Stimulated activated memory B cell treated with anti-CD40 and anti-IgM and Interleukin-4, amounts not matched to agents 10 μg/mL and 1 μg/mL and 100 μg/mL, for 72 hours (primary cell): ENCODE data around the gene LRRC25.
"Not testable (repeated sequence)": the region's sequence is repeated elsewhere in the genome, so short reads cannot be mapped to it uniquely, and the experiment has no call there.

Source experiments
- ATAC-seq: fragments of 150-1000 bp; cut with Tn5 transposase; 2 replicates; pipeline ENCODE4 v1.10.0; 2021
- H3K27ac Mint-ChIP-seq: one replicate; pipeline ENCODE4 v1.8.0; 2022; ENCODE audit warnings: mild to moderate bottlenecking, mixed read lengths
- H3K27me3 Mint-ChIP-seq: one replicate; pipeline ENCODE4 v1.8.0; 2022; ENCODE audit warnings: mixed read lengths
- H3K36me3 Mint-ChIP-seq: one replicate; pipeline ENCODE4 v1.8.0; 2022; ENCODE audit warnings: mixed read lengths
- H3K4me1 Mint-ChIP-seq: one replicate; pipeline ENCODE4 v1.8.0; 2022; ENCODE audit warnings: mixed read lengths
- H3K4me3 Mint-ChIP-seq: one replicate; pipeline ENCODE4 v1.8.0; 2022; ENCODE audit warnings: mild to moderate bottlenecking, moderate library complexity, mixed read lengths
- H3K9me3 Mint-ChIP-seq: one replicate; pipeline ENCODE4 v1.8.0; 2022; ENCODE audit warnings: mixed read lengths

LRRC25 gene

DNA sequence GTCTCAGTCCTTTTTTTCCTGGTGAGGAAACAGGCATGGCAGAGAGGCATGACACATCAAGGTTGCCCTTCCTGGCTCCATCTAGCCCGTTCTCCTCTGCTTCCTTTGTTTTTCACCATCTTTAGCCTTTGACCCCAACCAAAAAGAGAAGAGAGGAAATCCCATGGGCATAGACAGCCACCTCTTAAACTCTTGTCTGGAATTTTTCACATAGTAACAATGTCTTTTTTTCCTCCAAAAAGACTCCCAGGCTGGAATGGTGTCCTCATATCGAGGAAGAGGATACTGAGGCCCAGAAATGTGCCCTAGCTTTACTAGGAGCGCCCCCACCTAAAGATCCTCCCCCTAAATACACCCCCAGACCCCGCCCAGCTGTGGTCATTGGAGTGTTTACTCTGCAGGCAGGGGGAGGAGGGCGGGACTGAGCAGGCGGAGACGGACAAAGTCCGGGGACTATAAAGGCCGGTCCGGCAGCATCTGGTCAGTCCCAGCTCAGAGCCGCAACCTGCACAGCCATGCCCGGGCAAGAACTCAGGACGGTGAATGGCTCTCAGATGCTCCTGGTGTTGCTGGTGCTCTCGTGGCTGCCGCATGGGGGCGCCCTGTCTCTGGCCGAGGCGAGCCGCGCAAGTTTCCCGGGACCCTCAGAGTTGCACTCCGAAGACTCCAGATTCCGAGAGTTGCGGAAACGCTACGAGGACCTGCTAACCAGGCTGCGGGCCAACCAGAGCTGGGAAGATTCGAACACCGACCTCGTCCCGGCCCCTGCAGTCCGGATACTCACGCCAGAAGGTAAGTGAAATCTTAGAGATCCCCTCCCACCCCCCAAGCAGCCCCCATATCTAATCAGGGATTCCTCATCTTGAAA, 11.5 kb downstream of the LRRC25 start, which contains the start of gene GDF15:
Gene GDF15, plus strand, starts transcription at position 484 of the 868 bp plus-strand sequence. Its CDS starts 32 bp downstream, at position 516.
- no peak within 1 kb of the TSS for H3K4me3 Mint-ChIP-seq
- peaks cover 2% of the 10 kb centered on the region for H3K9me3 Mint-ChIP-seq
- peaks cover 52% of the 10 kb centered on the region for H3K27me3 Mint-ChIP-seq
- peaks cover 15% of the 10 kb centered on the region for H3K4me1 Mint-ChIP-seq
- no peak for ATAC-seq
- no peak within 1 kb of the TSS for H3K27ac Mint-ChIP-seq
- H3K36me3 Mint-ChIP-seq, result peaks cover 14% of the 10 kb centered on the region

DNA sequence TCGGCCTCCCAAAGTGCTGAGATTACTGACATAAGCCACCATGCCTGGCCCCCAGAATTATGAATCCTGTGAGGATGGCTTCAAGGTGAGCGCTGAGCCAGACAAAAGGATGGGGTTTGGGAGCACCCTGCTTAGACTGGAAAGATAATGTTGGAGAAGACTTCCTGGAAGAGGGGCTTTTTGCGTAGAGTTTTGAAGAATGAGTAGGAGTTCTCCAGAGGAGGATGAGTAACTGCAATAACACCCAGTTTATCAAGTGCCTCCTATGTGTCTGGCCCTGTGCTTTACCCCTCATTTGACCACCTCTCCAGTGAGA, 12.1 kb downstream of the LRRC25 start:
- peaks cover 57% of the 10 kb centered on the region for H3K27me3 Mint-ChIP-seq
- no peak overlapping the region for H3K4me3 Mint-ChIP-seq
- peaks cover 8% of the 10 kb centered on the region for H3K36me3 Mint-ChIP-seq
- H3K27ac Mint-ChIP-seq, result no peak overlapping the region
- H3K4me1 Mint-ChIP-seq, result peaks cover 15% of the 10 kb centered on the region
- no peak for ATAC-seq
- no peaks in the 10 kb centered on the region for H3K9me3 Mint-ChIP-seq

DNA sequence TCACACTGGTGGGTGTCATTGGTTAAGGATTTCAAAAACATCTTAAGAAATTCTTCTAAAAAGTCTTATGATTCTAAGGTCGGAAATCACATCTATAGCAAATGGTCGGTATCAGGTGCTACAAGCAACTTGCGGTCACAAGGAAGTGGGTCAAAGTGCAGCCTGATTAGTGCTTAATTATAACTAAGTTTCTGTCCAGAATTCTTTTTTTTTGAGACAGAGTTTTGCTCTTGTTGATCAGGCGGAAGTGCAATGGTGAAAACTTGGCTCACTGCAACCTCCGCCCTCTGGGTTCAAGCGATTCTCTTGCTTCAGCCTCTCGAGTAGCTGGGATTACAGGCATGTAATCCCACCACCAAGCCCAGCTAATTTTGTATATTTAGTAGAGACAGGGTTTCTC, 12.6 kb downstream of the LRRC25 start:
- peaks cover 62% of the 10 kb centered on the region for H3K27me3 Mint-ChIP-seq
- peaks cover 15% of the 10 kb centered on the region for H3K4me1 Mint-ChIP-seq
- ATAC-seq, result no peak
- no peak overlapping the region for H3K27ac Mint-ChIP-seq
- H3K9me3 Mint-ChIP-seq, result no peaks in the 10 kb centered on the region
- H3K36me3 Mint-ChIP-seq, result peaks cover 2% of the 10 kb centered on the region
- no peak overlapping the region for H3K4me3 Mint-ChIP-seq

DNA sequence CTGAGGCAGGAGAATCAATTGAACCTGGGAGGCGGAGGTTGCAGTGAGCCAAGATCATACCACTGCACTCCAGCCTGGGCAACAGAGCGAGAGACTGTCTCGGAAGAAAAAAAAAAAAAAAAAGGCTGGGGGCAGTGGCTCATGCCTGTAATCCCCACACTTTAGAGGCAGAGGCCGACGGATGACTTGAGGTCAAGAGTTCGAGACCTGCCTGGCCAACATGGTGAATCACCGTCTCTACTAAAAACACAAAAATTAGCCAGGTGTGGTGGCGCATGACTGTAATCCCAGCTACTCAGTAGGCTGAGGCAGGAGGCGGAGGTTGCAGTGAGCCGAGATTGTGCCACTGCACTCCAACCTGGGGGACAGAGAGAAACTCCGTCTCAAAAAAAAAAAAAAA, 13.8 kb downstream of the LRRC25 start:
- not testable (repeated sequence) for ATAC-seq, H3K9me3 Mint-ChIP-seq, H3K27ac Mint-ChIP-seq, H3K4me3 Mint-ChIP-seq, H3K36me3 Mint-ChIP-seq
- peaks cover 14% of the 10 kb centered on the region for H3K4me1 Mint-ChIP-seq
- peaks cover 66% of the 10 kb centered on the region for H3K27me3 Mint-ChIP-seq

DNA sequence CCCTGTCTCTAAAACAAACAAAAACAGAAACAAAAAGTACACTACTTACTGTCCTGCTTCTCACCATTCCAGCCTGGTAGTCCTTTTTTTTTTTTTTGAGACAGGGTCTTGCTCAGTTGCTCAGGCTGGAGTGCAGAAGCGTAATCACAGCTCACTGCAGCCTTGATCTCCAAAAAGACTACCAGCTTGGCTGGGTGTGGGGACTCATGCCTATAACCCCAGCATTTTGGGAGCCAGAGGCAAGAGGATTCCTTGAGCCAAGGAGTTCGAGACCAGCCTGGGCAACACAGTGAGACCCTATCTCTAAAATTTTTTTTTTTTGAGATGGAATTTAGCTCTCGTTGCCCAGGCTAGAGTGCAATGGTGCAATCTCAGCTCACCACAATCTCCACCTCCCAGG, 16.6 kb downstream of the LRRC25 start:
- Mint-ChIP-seq H3K36me3 (no peaks in the 10 kb centered on the region), H3K27me3 (peaks cover 56% of the 10 kb centered on the region), H3K9me3 (no peaks in the 10 kb centered on the region), H3K4me3 (no peak overlapping the region), H3K4me1 (peaks cover 12% of the 10 kb centered on the region), H3K27ac (no peak overlapping the region)
- ATAC-seq, result no peak

DNA sequence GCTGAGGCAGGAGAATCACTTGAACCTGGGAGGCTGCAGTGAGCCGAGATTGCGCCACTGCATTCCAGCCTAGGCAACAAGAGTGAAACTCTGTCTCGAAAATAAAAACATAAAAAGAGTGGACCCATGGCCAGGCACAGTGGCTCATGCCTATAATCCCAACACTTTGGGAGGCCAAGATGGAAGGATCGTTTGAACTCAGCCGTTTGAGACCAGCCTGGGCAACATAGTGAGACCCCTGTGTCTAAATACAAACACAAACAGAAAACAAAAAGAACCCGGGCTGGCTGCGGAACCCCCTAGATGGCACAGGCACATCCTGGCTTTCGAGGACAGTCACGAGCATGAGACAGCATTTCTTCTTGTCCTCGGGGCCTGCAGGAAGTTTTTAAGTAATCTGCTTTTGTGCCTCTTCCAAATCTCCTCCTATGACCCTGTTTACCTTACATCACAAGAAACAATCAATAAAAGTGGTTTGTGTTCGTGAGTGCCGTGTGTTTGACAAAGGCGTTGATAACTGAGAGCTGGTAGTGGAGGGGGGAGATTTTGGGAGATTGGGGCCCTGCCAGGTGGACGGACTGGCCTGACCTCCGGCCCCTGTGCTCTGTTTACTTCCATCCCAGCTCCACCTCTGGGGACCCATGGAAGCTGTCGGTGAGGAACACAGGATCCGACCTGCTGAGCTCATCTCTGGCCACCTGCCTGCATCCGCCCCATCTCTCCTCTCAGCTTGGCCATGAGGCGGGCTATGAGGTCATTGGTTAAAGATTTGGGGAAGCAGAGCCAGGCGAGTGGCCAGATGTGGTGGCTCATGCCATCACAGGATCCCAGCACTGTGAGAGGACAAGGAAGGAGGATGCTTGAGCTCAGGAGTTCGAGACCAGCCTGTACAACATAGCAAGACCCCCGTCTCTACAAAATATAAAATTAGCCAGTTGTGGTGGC, 17.3 kb downstream of the LRRC25 start:
- peaks cover 48% of the 10 kb centered on the region for H3K27me3 Mint-ChIP-seq
- H3K4me1 Mint-ChIP-seq, result peaks cover 12% of the 10 kb centered on the region
- no peak for ATAC-seq
- no peaks in the 10 kb centered on the region for H3K36me3 Mint-ChIP-seq
- no peak overlapping the region for H3K27ac Mint-ChIP-seq
- no peak overlapping the region for H3K4me3 Mint-ChIP-seq
- H3K9me3 Mint-ChIP-seq, result no peaks in the 10 kb centered on the region

DNA sequence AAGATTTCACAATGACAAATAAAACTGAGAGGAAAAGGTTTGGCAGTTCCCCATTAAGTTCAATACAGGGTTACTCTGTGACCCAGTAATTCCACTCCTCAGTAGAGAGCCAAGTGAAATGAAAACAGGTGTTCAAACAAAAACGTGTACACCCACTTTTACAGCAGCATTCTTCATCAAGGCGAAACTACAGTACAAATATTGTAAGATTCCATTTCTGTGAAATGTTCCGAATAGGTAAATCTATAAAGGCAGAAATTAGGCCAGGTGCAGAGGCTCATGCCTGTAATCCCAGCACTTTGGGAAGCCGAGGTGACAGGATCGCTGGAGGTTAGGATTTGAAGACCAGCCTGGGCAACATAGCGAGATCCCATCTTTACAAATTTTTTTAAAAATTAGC, 20.4 kb downstream of the LRRC25 start:
- no peak for ATAC-seq
- H3K27me3 Mint-ChIP-seq, result peaks cover 19% of the 10 kb centered on the region
- H3K36me3 Mint-ChIP-seq, result no peaks in the 10 kb centered on the region
- H3K4me1 Mint-ChIP-seq, result peaks cover 28% of the 10 kb centered on the region
- no peak overlapping the region for H3K4me3 Mint-ChIP-seq
- H3K9me3 Mint-ChIP-seq, result no peaks in the 10 kb centered on the region
- no peak overlapping the region for H3K27ac Mint-ChIP-seq

DNA sequence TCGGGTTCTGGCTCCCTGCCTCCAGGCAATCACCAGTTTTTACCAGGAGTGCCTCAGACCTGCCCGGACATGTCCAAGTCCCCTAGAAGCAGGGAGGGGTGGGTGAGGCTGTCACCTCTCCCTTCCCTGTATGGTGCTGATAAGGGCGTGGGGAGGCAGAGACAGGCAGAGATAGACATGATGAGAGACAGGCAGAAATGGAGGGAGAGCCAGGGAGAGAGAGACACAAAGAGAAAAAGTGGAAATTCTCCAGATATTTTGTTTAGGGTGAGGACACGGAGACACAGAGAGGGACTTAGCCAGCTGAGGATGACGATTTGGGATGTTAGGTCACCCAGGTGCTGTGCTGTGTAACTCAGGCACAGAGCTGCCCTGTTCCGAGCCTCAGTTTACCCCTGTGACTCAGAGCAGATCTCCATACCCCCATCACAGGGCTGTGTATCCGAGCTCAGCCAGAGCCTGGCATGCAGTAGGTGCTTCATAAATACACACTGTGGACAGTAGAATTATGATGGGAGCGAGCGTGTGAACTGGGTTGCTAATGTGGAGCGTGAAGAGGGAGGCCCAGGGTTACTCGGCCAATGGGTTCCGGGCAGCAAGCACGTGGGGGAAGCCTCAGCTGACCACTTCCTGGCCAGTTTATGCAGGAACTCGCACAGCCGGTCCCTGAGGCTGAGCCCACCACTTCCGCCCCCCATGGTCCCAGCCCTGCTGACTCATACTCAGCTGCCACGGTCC, 23.4 kb downstream of the LRRC25 start:
- no peaks in the 10 kb centered on the region for H3K36me3 Mint-ChIP-seq
- H3K4me3 Mint-ChIP-seq, result no peak overlapping the region
- peak overlapping the region; percentile 15 for H3K27ac Mint-ChIP-seq
- no peaks in the 10 kb centered on the region for H3K27me3 Mint-ChIP-seq
- H3K9me3 Mint-ChIP-seq, result no peaks in the 10 kb centered on the region
- H3K4me1 Mint-ChIP-seq, result peaks cover 28% of the 10 kb centered on the region
- peak; percentile 96 for ATAC-seq

DNA sequence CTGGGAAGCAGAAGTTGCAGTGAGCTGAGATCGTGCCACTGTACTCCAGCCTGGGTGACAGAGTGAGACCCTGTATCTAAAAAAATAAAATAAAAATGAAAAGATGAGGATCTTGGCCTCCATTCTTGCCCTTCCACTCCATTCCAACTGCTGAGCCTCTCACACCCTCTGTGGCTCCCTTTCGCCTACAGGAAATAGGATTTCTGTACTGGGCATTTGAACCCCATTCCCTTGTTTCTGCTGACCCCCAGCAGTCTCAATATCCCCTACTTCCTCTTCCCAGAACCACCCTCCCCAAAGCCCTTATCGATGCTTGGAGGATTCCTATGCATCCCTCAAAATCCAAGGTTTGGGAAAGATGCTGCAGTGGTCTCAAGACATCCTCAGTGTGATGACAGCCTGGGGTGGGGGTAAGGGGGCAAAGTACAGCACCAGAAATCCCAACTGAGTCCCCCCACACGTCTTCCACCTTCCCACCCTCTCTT, 24.0 kb downstream of the LRRC25 start:
- ATAC-seq, result no peak

DNA sequence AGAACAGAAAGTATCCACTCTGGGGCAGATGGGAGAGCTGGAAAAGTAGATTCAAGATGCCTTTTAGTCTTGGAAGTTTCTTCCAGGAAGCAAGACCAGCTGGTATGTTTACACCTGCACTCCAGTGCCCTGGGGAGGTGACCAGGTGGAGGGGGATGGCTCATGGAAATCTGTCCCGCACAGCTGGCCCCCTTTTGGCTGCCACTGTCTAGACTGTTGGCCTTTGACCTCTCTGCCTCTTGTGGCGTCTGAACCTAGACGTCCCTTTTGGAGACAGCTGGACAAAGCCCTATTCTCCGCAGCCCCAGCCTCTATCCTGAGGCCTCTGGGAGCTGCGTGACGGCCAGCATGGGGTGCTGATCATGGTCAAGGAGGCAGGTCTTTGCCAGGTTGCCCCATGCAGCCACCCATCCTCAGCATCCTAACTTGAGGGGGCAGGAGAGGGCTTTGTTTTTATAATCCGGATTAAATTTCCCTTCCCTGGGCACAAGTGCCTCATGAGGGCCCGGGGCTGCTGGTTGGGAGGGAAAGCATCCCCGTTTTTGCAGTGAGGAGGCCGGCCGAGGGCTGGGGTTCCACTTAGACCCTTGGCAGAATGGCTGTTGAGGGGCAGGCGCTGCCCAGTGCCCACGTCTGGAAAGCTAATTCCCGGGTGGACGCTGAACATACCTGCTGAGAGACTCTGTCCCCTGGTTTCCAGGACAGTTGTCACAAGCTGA, 28.8 kb downstream of the LRRC25 start:
- Mint-ChIP-seq H3K27ac (no peak overlapping the region), H3K36me3 (peaks cover 33% of the 10 kb centered on the region), H3K27me3 (no peaks in the 10 kb centered on the region), H3K9me3 (no peaks in the 10 kb centered on the region), H3K4me3 (no peak overlapping the region), H3K4me1 (peaks cover 5% of the 10 kb centered on the region)
- no peak for ATAC-seq

More for the DNA sequence above, 24.0 kb downstream of the LRRC25 start:
- H3K27me3 Mint-ChIP-seq, result no peaks in the 10 kb centered on the region
- no peaks in the 10 kb centered on the region for H3K9me3 Mint-ChIP-seq
- peak overlapping the region; percentile 15 for H3K27ac Mint-ChIP-seq
- no peak overlapping the region for H3K4me3 Mint-ChIP-seq
- peaks cover 28% of the 10 kb centered on the region for H3K4me1 Mint-ChIP-seq
- H3K36me3 Mint-ChIP-seq, result no peaks in the 10 kb centered on the region

DNA sequence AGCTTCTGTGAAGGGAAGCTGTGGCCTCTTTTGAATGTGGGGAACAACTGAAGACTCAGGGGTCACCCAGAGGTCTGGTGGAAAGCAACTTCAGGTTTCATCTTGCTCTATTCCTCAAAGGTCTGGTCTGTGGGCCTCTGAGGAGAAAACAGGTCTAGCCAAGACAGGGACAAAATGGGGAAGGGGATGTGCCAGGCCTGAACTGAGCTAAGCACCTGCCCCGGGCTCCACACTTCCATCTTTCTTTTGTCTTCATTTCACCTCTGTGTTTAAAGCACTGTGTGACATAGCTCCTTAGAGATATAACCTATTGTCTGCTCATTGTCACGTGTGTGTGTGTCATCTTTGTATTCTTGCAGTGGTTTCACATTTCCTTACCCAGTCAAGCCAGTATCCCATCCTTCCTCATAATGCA, 31.4 kb downstream of the LRRC25 start:
- Mint-ChIP-seq H3K27ac (no peak overlapping the region), H3K4me3 (no peak overlapping the region), H3K27me3 (no peaks in the 10 kb centered on the region), H3K9me3 (no peaks in the 10 kb centered on the region), H3K36me3 (peaks cover 52% of the 10 kb centered on the region), H3K4me1 (no peaks in the 10 kb centered on the region)
- ATAC-seq, result no peak

DNA sequence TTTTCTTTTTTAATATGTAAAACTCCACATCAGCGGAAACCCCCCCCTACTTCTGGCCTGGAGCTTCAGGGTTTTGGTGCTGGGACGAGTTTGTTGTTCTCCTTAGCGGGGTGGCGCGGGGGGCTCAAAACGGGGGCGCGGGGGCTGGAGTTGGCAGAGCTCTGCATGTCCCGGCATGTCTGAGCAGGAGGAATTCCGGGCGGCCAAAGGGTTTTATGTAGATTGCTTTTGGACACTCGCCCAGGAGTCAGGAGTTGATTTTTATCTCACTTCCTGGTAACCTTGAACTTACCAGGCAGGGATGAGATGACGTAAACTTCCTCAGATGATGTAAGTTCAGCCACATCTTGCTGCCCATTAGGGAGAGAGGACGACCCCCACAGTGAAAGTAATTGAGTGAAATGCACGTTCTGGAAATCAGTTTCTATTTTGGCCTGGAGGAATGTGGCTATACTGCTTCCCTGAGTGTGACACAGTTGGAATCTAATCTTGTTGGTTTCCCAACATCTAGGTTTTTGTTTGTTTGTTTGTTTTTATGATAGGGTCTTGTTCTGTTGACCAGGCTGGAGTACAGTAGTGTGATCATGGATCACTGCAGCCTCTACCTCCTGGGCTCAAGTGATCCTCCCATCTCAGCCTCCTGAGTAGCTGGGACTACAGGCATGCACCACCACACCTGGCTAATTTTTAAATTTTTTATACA, 32.4 kb downstream of the LRRC25 start:
- no peaks in the 10 kb centered on the region for H3K27me3 Mint-ChIP-seq
- H3K27ac Mint-ChIP-seq, result no peak overlapping the region
- ATAC-seq, result no peak
- H3K4me3 Mint-ChIP-seq, result no peak overlapping the region
- H3K36me3 Mint-ChIP-seq, result peaks cover 55% of the 10 kb centered on the region
- no peaks in the 10 kb centered on the region for H3K9me3 Mint-ChIP-seq
- H3K4me1 Mint-ChIP-seq, result no peaks in the 10 kb centered on the region

DNA sequence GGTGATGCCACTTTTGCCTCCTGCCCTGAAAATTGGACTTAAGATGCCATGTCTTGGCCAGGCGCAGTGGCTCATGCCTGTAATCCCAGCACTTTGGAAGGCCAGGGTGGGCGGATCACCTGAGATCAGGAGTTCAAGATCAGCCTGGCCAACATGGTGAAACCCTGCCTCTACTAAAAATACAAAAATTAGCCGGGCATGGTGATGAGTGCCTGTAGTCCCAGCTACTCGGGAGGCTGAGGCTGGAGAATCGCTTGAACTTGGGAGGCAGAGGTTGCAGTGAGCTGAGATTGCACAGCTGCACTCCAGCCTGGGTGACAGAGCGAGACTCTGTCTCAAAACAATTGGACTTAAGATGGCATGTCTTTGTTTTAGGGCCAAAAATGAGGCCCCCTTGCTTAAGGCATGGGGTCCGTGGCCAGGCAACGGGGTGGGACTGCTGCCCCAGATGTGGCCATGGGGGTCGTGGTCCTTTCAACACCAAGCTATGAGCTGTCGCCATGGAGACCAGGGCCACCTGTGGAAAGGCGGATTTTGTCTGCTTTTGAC, 33.1 kb downstream of the LRRC25 start:
- peaks cover 61% of the 10 kb centered on the region for H3K36me3 Mint-ChIP-seq
- ATAC-seq, H3K27ac Mint-ChIP-seq, H3K4me3 Mint-ChIP-seq, H3K27me3 Mint-ChIP-seq, H3K4me1 Mint-ChIP-seq, H3K9me3 Mint-ChIP-seq: not testable (repeated sequence)

DNA sequence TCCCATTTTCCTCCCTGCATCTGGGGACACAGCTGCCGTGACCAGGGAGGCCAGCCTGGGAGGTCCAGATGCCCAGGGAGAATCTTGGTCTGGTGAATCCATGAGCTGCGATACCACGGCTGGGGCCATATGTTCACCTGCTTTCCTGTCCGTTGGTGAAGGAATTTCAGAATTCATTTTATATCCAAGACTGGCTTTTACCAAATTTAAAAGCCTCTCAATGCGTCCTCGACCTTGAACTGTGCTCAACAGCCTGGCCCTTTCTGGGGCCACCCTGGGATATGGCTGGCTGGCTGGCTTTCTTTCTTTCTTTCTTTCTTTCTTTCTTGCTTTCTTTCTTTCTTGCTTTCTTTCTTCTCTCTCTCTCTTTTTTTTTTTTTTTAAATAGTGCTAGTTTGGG, 33.6 kb downstream of the LRRC25 start:
- no peak overlapping the region for H3K27ac Mint-ChIP-seq
- H3K9me3 Mint-ChIP-seq, result no peaks in the 10 kb centered on the region
- H3K36me3 Mint-ChIP-seq, result peaks cover 67% of the 10 kb centered on the region
- H3K4me3 Mint-ChIP-seq, result no peak overlapping the region
- H3K27me3 Mint-ChIP-seq, result no peaks in the 10 kb centered on the region
- H3K4me1 Mint-ChIP-seq, result no peaks in the 10 kb centered on the region
- no peak for ATAC-seq
